CD4-positive, alpha-beta memory T cell (primary cell): ENCODE results near the gene BHLHE23. TPM values are rescaled to one million over a fixed set of nuclear protein-coding genes. Genes with fewer than 3 reads are reported as not detected.
A peak's percentile ranks its signal among the peaks of the same experiment; 100 is the strongest.

Experiments
- CTCF ChIA-PET: fragments of 350-600 bp; sonication (Branson Sonifier 250); formaldehyde crosslinking; loops from one replicate; lab custom pipeline; 2021; ENCODE audit warnings: inconsistent platforms; ENCODE audit not compliant: partially characterized antibody; lab: Charles Lee
- POLR2A ChIA-PET: fragments of 350-600 bp; sonication (Branson Sonifier 250); formaldehyde crosslinking; loops from one replicate; lab custom pipeline; 2021; ENCODE audit not compliant: partially characterized antibody; lab: Charles Lee
- DNase-seq, 5 donors: peaks; one replicate each; pipeline versions ENCODE4 v3.0.0 to v3.0.0-alpha.2; 2020 to 2022; ENCODE audit warnings: mixed read lengths in 1 of 5
- H3K27ac ChIP-seq: one replicate; pipeline ENCODE4 v1.7.0; 2013; ENCODE audit warnings: low read depth, low read length
- H3K27me3 ChIP-seq: 2 replicates; pipeline ENCODE4 v1.7.0; 2013; ENCODE audit warnings: mild to moderate bottlenecking, low read length, moderate library complexity; ENCODE audit not compliant: insufficient read depth
- H3K36me3 ChIP-seq: 2 replicates; pipeline ENCODE4 v1.7.0; 2013; ENCODE audit warnings: mild to moderate bottlenecking, low read length, moderate library complexity; ENCODE audit not compliant: insufficient read depth
- H3K4me1 ChIP-seq: 2 replicates; pipeline ENCODE4 v1.7.0; 2013; ENCODE audit warnings: mild to moderate bottlenecking, low read length, moderate library complexity; ENCODE audit not compliant: insufficient read depth
- H3K4me3 ChIP-seq, 2 donors: one replicate each; pipeline ENCODE4 v1.7.0; 2013; ENCODE audit warnings: low read length in 2 of 2, mild to moderate bottlenecking in 1 of 2
- H3K9me3 ChIP-seq, 2 donors: one replicate each; pipeline ENCODE4 v1.7.0; 2013; ENCODE audit warnings: low read length in 2 of 2, control low read depth in 1 of 2; ENCODE audit not compliant: control insufficient read depth in 1 of 2
- H3K27ac Mint-ChIP-seq, 7 donors: one replicate each; pipeline ENCODE4 v1.8.0; 2020 to 2021; ENCODE audit warnings: mixed read lengths in 7 of 7, mild to moderate bottlenecking in 6 of 7, inconsistent platforms in 3 of 7, moderate library complexity in 3 of 7
- H3K27me3 Mint-ChIP-seq, 2 donors: one replicate each; pipeline ENCODE4 v1.8.0; 2020 to 2021; ENCODE audit warnings: mixed read lengths in 2 of 2
- H3K36me3 Mint-ChIP-seq, 2 donors: one replicate each; pipeline ENCODE4 v1.8.0; 2020 to 2021; ENCODE audit warnings: mixed read lengths in 2 of 2, inconsistent platforms in 1 of 2, mild to moderate bottlenecking in 1 of 2
- H3K4me1 Mint-ChIP-seq, 4 donors: one replicate each; pipeline ENCODE4 v1.8.0; 2020 to 2021; ENCODE audit warnings: mixed read lengths in 4 of 4, mild to moderate bottlenecking in 1 of 4
- H3K4me3 Mint-ChIP-seq, 8 donors: one replicate each; pipeline ENCODE4 v1.8.0; 2020 to 2021; ENCODE audit warnings: mixed read lengths in 8 of 8, mild to moderate bottlenecking in 7 of 8, moderate library complexity in 6 of 8, inconsistent platforms in 3 of 8
- H3K9me3 Mint-ChIP-seq, 8 donors: one replicate each; pipeline ENCODE4 v1.8.0; 2020 to 2021; ENCODE audit warnings: mixed read lengths in 8 of 8, mild to moderate bottlenecking in 5 of 8, inconsistent platforms in 3 of 8, moderate library complexity in 1 of 8
- intact Hi-C: fragments of 100-400 bp; cut with micrococcal nuclease; formaldehyde crosslinking; loops from one replicate; pipeline ENCODE4 v1.15.1; 2023
- polyA plus RNA-seq, 2 donors: library from polyadenylated mRNA; unstranded; fragments of 300-500 nt; fragmentation: Illumina TruSeq; gene quantifications; one replicate each; pipeline ENCODE4 v1.2.3, GENCODE V29; 2021
- total RNA-seq, 2 experiments: library from RNA; stranded (reverse); gene quantifications; one replicate each; pipeline ENCODE4 v1.2.3, GENCODE V29; 2021

Gene BHLHE23
- total and polyA plus RNA-seq, 4 experiments from 2014 or later = not detected

GRCh38 chr20:63033794-63034709, 27.3 kb upstream of the BHLHE23 start:
- H3K4me1 ChIP-seq = peaks cover 7% of the 10 kb centered on the region
- intact Hi-C loops = no loop called here
- ChIA-PET CTCF (no interaction called here), POLR2A (no interaction called here)
- Mint-ChIP-seq H3K36me3 (no peaks in the 10 kb centered on the region), H3K9me3 (peaks cover 0 to 1% (median 0%) of the 10 kb centered on the region in 8 donors), H3K4me1 (peaks cover 6 to 14% (median 8%) of the 10 kb centered on the region in 4 donors), H3K4me3 (peak overlapping the region in 1 of 8 donors; percentile 84), H3K27me3 (peaks cover 24 to 27% of the 10 kb centered on the region in 2 donors), H3K27ac (no peak overlapping the region)
- H3K4me3 ChIP-seq = no peak overlapping the region
- no peaks in the 10 kb centered on the region for H3K27me3 ChIP-seq
- DNase-seq = peak in 1 of 5 donors; percentile 14
- H3K27ac ChIP-seq = no peak overlapping the region
- H3K9me3 ChIP-seq = no peaks in the 10 kb centered on the region
- H3K36me3 ChIP-seq = no peaks in the 10 kb centered on the region

- CTCF ChIA-PET = no interaction called here
- intact Hi-C loops = no loop called here
Observed at GRCh38 chr20:63032861-63033793, 26.4 kb upstream of the BHLHE23 start.

DNA sequence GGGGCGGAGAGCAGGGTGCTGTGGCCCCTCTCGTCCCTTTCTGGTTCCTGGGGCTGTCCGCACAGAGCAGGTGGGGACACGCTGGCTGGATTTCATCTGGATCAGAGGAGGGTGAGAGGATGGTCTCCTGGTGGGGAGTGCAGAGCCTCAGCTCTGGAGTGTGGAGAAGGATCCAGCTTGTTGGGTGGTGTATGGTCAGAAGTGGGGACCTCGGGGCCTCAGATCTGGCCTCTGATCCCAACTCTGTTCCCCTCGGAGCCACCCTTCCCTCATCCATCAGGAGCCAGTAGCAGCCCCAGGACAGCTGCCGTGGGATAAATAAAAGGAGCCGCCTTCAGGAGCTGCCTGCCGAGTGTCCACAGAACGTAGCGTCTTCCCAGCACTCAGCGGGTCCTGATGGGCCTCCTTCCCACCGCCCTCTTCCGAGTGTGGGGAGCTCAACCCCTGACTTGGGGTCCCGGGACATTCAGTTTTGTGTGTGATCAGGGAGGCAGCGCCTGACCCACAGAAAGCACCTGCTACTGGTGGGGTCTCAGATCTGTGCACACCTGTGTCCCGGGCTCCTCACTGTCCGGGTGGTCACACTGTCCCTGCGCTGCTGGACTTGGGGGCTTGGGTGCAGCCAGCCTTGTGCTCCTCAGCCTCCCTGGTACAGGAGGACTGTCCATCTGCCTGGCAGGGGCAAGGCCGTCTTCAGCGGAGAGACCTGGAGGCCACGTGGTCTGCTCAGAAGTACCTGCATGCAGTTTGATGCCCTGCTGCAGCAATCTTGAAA, 25.4 kb upstream of the BHLHE23 start:
- Histone ChIP-seq H3K9me3 (no peaks in the 10 kb centered on the region), H3K27ac (no peak overlapping the region), H3K4me3 (no peak overlapping the region), H3K4me1 (peaks cover 7% of the 10 kb centered on the region), H3K36me3 (no peaks in the 10 kb centered on the region), H3K27me3 (no peaks in the 10 kb centered on the region)
- Mint-ChIP-seq H3K27ac (no peak overlapping the region), H3K27me3 (peaks cover 29% of the 10 kb centered on the region in 2 donors), H3K4me3 (peak overlapping the region in 4 of 8 donors; percentile 27 to 84 (median 80)), H3K9me3 (no peaks in the 10 kb centered on the region), H3K36me3 (no peaks in the 10 kb centered on the region), H3K4me1 (peaks cover 6 to 14% (median 8%) of the 10 kb centered on the region in 4 donors)
- peak in 1 of 5 donors; percentile 9 for DNase-seq
- ChIA-PET POLR2A (no interaction called here), CTCF (no interaction called here)
- intact Hi-C loops = no loop called here

More at GRCh38 chr20:63032861-63033793, 26.4 kb upstream of the BHLHE23 start:
- Histone ChIP-seq H3K4me1 (peaks cover 7% of the 10 kb centered on the region), H3K4me3 (peak overlapping the region in 1 of 2 donors; percentile 43), H3K9me3 (no peaks in the 10 kb centered on the region), H3K27ac (no peak overlapping the region), H3K36me3 (no peaks in the 10 kb centered on the region), H3K27me3 (no peaks in the 10 kb centered on the region)
- Mint-ChIP-seq H3K36me3 (no peaks in the 10 kb centered on the region), H3K27me3 (peaks cover 23 to 27% of the 10 kb centered on the region in 2 donors), H3K27ac (no peak overlapping the region), H3K4me1 (peaks cover 6 to 14% (median 8%) of the 10 kb centered on the region in 4 donors), H3K9me3 (peaks cover 0 to 1% (median 0%) of the 10 kb centered on the region in 8 donors), H3K4me3 (peak overlapping the region; percentile 55 to 87 (median 82))
- peak in 1 of 5 donors; percentile 33 for DNase-seq
- POLR2A ChIA-PET = no interaction called here

- peak in 1 of 5 donors; percentile 18 for DNase-seq
- Mint-ChIP-seq H3K4me1 (peaks cover 5 to 14% (median 8%) of the 10 kb centered on the region in 4 donors), H3K4me3 (no peak overlapping the region), H3K9me3 (no peaks in the 10 kb centered on the region), H3K36me3 (no peaks in the 10 kb centered on the region), H3K27ac (no peak overlapping the region), H3K27me3 (peaks cover 26 to 27% of the 10 kb centered on the region in 2 donors)
- CTCF ChIA-PET = no interaction called here
- Histone ChIP-seq H3K4me3 (no peak overlapping the region), H3K9me3 (no peaks in the 10 kb centered on the region), H3K36me3 (no peaks in the 10 kb centered on the region), H3K4me1 (peaks cover 7% of the 10 kb centered on the region), H3K27ac (no peak overlapping the region), H3K27me3 (no peaks in the 10 kb centered on the region)
- intact Hi-C loops = no loop called here
- POLR2A ChIA-PET = no interaction called here
Observed at GRCh38 chr20:63031251-63032014, 24.7 kb upstream of the BHLHE23 start.

GRCh38 chr20:63029358-63030121, 22.8 kb upstream of the BHLHE23 start:
- Mint-ChIP-seq H3K27me3 (peaks cover 26 to 32% of the 10 kb centered on the region in 2 donors), H3K36me3 (no peaks in the 10 kb centered on the region), H3K9me3 (no peaks in the 10 kb centered on the region), H3K4me3 (peak overlapping the region in 2 of 8 donors; percentile 8 to 25), H3K27ac (no peak overlapping the region), H3K4me1 (peaks cover 5 to 20% (median 12%) of the 10 kb centered on the region in 4 donors)
- ChIA-PET CTCF (no interaction called here), POLR2A (no interaction called here)
- intact Hi-C loops = no loop called here
- DNase-seq = peak in 1 of 5 donors; percentile 33
- no peak overlapping the region for H3K27ac ChIP-seq
- H3K36me3 ChIP-seq = no peaks in the 10 kb centered on the region
- no peaks in the 10 kb centered on the region for H3K9me3 ChIP-seq
- peaks cover 12% of the 10 kb centered on the region for H3K4me1 ChIP-seq
- H3K4me3 ChIP-seq = no peak overlapping the region
- H3K27me3 ChIP-seq = no peaks in the 10 kb centered on the region

- H3K27ac Mint-ChIP-seq = no peak overlapping the region
- POLR2A ChIA-PET = no interaction called here
- Histone ChIP-seq H3K4me3 (no peak overlapping the region), H3K36me3 (no peaks in the 10 kb centered on the region), H3K27ac (no peak overlapping the region), H3K27me3 (no peaks in the 10 kb centered on the region), H3K4me1 (peaks cover 11% of the 10 kb centered on the region), H3K9me3 (no peaks in the 10 kb centered on the region)
- CTCF ChIA-PET = no interaction called here
- peak in 1 of 5 donors; percentile 19 for DNase-seq
- H3K9me3 Mint-ChIP-seq = no peaks in the 10 kb centered on the region
- H3K36me3 Mint-ChIP-seq = no peaks in the 10 kb centered on the region
- intact Hi-C loops = no loop called here
- peaks cover 26 to 32% of the 10 kb centered on the region in 2 donors for H3K27me3 Mint-ChIP-seq
- no peak overlapping the region for H3K4me3 Mint-ChIP-seq
- peaks cover 5 to 20% (median 12%) of the 10 kb centered on the region in 4 donors for H3K4me1 Mint-ChIP-seq
Observed at GRCh38 chr20:63028461-63028921, 21.7 kb upstream of the BHLHE23 start.
